Activated naive CD8-positive, alpha-beta T cell treated with anti-CD3 and anti-CD28 coated beads, Interleukin-2, amount 50 U/mL, for 24 hours (primary cell): ENCODE results near the gene FAM78B.

Experiments
- ATAC-seq: fragments of 150-1000 bp; cut with Tn5 transposase; one replicate; pipeline ENCODE4 v1.10.0; 2021
- DNase-seq: peaks from one replicate; pipeline ENCODE4 v3.0.0; 2021
- H3K27ac Mint-ChIP-seq: one replicate; pipeline ENCODE4 v1.8.0; 2021; ENCODE audit warnings: mild to moderate bottlenecking, mixed read lengths
- H3K27me3 Mint-ChIP-seq: one replicate; pipeline ENCODE4 v1.8.0; 2021; ENCODE audit warnings: mixed read lengths
- H3K36me3 Mint-ChIP-seq: one replicate; pipeline ENCODE4 v1.8.0; 2021; ENCODE audit warnings: low read depth, mixed read lengths
- H3K4me1 Mint-ChIP-seq: one replicate; pipeline ENCODE4 v1.8.0; 2021; ENCODE audit warnings: mixed read lengths
- H3K4me3 Mint-ChIP-seq: one replicate; pipeline ENCODE4 v1.8.0; 2021; ENCODE audit warnings: mild to moderate bottlenecking, moderate library complexity, mixed read lengths
- H3K9me3 Mint-ChIP-seq: one replicate; pipeline ENCODE4 v1.8.0; 2021; ENCODE audit warnings: mixed read lengths

The FAM78B gene

GRCh38 chr1:166166698-166167571 lies at the start of gene FAM78B:
Gene FAM78B (minus strand): TSS chr1:166167001. CDS start chr1:166166248, 753 bp downstream.
- H3K4me3 Mint-ChIP-seq = peak within 1 kb of the TSS; percentile 73
- H3K27me3 Mint-ChIP-seq = peaks cover 45% of the 10 kb centered on the region
- DNase-seq (peak; percentile 58), ATAC-seq (peak; percentile 26)
- no peak within 1 kb of the TSS for H3K27ac Mint-ChIP-seq
- H3K9me3 Mint-ChIP-seq = no peaks in the 10 kb centered on the region
- H3K36me3 Mint-ChIP-seq = no peaks in the 10 kb centered on the region
- peaks cover 44% of the 10 kb centered on the region for H3K4me1 Mint-ChIP-seq

GRCh38 chr1:166202546-166202945 lies 35.7 kb upstream of the FAM78B start:
- DNase-seq (no peak), ATAC-seq (no peak)
- Mint-ChIP-seq H3K36me3 (no peaks in the 10 kb centered on the region), H3K4me3 (no peak overlapping the region), H3K27ac (no peak overlapping the region), H3K9me3 (no peaks in the 10 kb centered on the region), H3K4me1 (no peaks in the 10 kb centered on the region), H3K27me3 (peaks cover 4% of the 10 kb centered on the region)

GRCh38 chr1:166200743-166201142 lies 33.9 kb upstream of the FAM78B start:
- no peaks in the 10 kb centered on the region for H3K4me1 Mint-ChIP-seq
- peaks cover 6% of the 10 kb centered on the region for H3K27me3 Mint-ChIP-seq
- no peak for DNase-seq
- H3K4me3 Mint-ChIP-seq = no peak overlapping the region
- no peaks in the 10 kb centered on the region for H3K36me3 Mint-ChIP-seq
- H3K9me3 Mint-ChIP-seq = no peaks in the 10 kb centered on the region
- no peak overlapping the region for H3K27ac Mint-ChIP-seq
- ATAC-seq = no peak

- DNase-seq (no peak), ATAC-seq (no peak)
- Mint-ChIP-seq H3K9me3 (no peaks in the 10 kb centered on the region), H3K27ac (no peak overlapping the region), H3K4me1 (no peaks in the 10 kb centered on the region), H3K36me3 (no peaks in the 10 kb centered on the region), H3K4me3 (no peak overlapping the region), H3K27me3 (peaks cover 6% of the 10 kb centered on the region)
These were observed 30.8 kb upstream of the FAM78B start for GRCh38 chr1:166197597-166197996.

GRCh38 chr1:166197141-166197540 lies 30.3 kb upstream of the FAM78B start:
- ATAC-seq = no peak
- H3K27ac Mint-ChIP-seq = no peak overlapping the region
- no peaks in the 10 kb centered on the region for H3K4me1 Mint-ChIP-seq
- peaks cover 6% of the 10 kb centered on the region for H3K27me3 Mint-ChIP-seq
- H3K9me3 Mint-ChIP-seq = no peaks in the 10 kb centered on the region
- no peak for DNase-seq
- H3K4me3 Mint-ChIP-seq = no peak overlapping the region
- no peaks in the 10 kb centered on the region for H3K36me3 Mint-ChIP-seq

GRCh38 chr1:166193057-166193698 lies 26.4 kb upstream of the FAM78B start:
- no peaks in the 10 kb centered on the region for H3K9me3 Mint-ChIP-seq
- ATAC-seq (no peak), DNase-seq (no peak)
- H3K36me3 Mint-ChIP-seq = no peaks in the 10 kb centered on the region
- no peak overlapping the region for H3K27ac Mint-ChIP-seq
- H3K27me3 Mint-ChIP-seq = peaks cover 4% of the 10 kb centered on the region
- no peak overlapping the region for H3K4me3 Mint-ChIP-seq
- H3K4me1 Mint-ChIP-seq = no peaks in the 10 kb centered on the region

- ATAC-seq (no peak), DNase-seq (no peak)
- Mint-ChIP-seq H3K4me1 (no peaks in the 10 kb centered on the region), H3K27me3 (peaks cover 4% of the 10 kb centered on the region), H3K36me3 (no peaks in the 10 kb centered on the region), H3K9me3 (no peaks in the 10 kb centered on the region), H3K27ac (no peak overlapping the region), H3K4me3 (no peak overlapping the region)
These were observed 23.6 kb upstream of the FAM78B start for GRCh38 chr1:166190400-166190799.

- no peaks in the 10 kb centered on the region for H3K9me3 Mint-ChIP-seq
- ATAC-seq = peak; percentile 10
- H3K27me3 Mint-ChIP-seq = peaks cover 8% of the 10 kb centered on the region
- no peak overlapping the region for H3K27ac Mint-ChIP-seq
- no peaks in the 10 kb centered on the region for H3K36me3 Mint-ChIP-seq
- H3K4me3 Mint-ChIP-seq = no peak overlapping the region
- H3K4me1 Mint-ChIP-seq = no peaks in the 10 kb centered on the region
- DNase-seq = no peak
These were observed 22.3 kb upstream of the FAM78B start for GRCh38 chr1:166189126-166189525.

- Mint-ChIP-seq H3K27ac (no peak overlapping the region), H3K4me1 (no peaks in the 10 kb centered on the region), H3K36me3 (no peaks in the 10 kb centered on the region), H3K9me3 (no peaks in the 10 kb centered on the region), H3K27me3 (peaks cover 13% of the 10 kb centered on the region), H3K4me3 (no peak overlapping the region)
- ATAC-seq (no peak), DNase-seq (no peak)
These were observed 18.7 kb upstream of the FAM78B start for GRCh38 chr1:166185526-166185925.

GRCh38 chr1:166184897-166185296 lies 18.1 kb upstream of the FAM78B start:
- H3K4me3 Mint-ChIP-seq = no peak overlapping the region
- H3K36me3 Mint-ChIP-seq = no peaks in the 10 kb centered on the region
- no peaks in the 10 kb centered on the region for H3K9me3 Mint-ChIP-seq
- H3K4me1 Mint-ChIP-seq = no peaks in the 10 kb centered on the region
- H3K27ac Mint-ChIP-seq = no peak overlapping the region
- no peak for ATAC-seq
- H3K27me3 Mint-ChIP-seq = peaks cover 13% of the 10 kb centered on the region
- DNase-seq = no peak

GRCh38 chr1:166184012-166184411 lies 17.2 kb upstream of the FAM78B start:
- H3K4me3 Mint-ChIP-seq = no peak overlapping the region
- H3K36me3 Mint-ChIP-seq = no peaks in the 10 kb centered on the region
- ATAC-seq (no peak), DNase-seq (no peak)
- no peaks in the 10 kb centered on the region for H3K4me1 Mint-ChIP-seq
- no peaks in the 10 kb centered on the region for H3K9me3 Mint-ChIP-seq
- H3K27me3 Mint-ChIP-seq = peaks cover 13% of the 10 kb centered on the region
- no peak overlapping the region for H3K27ac Mint-ChIP-seq

GRCh38 chr1:166182281-166182680 lies 15.5 kb upstream of the FAM78B start:
- Mint-ChIP-seq H3K36me3 (no peaks in the 10 kb centered on the region), H3K4me3 (no peak overlapping the region), H3K9me3 (no peaks in the 10 kb centered on the region), H3K27ac (no peak overlapping the region), H3K4me1 (no peaks in the 10 kb centered on the region), H3K27me3 (peaks cover 14% of the 10 kb centered on the region)
- no peak for ATAC-seq
- no peak for DNase-seq

GRCh38 chr1:166176416-166176815 lies 9.6 kb upstream of the FAM78B start:
- Mint-ChIP-seq H3K27me3 (peaks cover 11% of the 10 kb centered on the region), H3K9me3 (no peaks in the 10 kb centered on the region), H3K27ac (peak overlapping the region; percentile 49), H3K4me3 (no peak overlapping the region), H3K36me3 (no peaks in the 10 kb centered on the region), H3K4me1 (peaks cover 6% of the 10 kb centered on the region)
- ATAC-seq = peak; percentile 81
- no peak for DNase-seq

GRCh38 chr1:166175032-166175431 lies 8.2 kb upstream of the FAM78B start:
- Mint-ChIP-seq H3K27ac (no peak overlapping the region), H3K4me3 (no peak overlapping the region), H3K27me3 (peaks cover 11% of the 10 kb centered on the region), H3K9me3 (no peaks in the 10 kb centered on the region), H3K4me1 (peaks cover 18% of the 10 kb centered on the region), H3K36me3 (no peaks in the 10 kb centered on the region)
- ATAC-seq (no peak), DNase-seq (no peak)

- ATAC-seq (no peak), DNase-seq (no peak)
- Mint-ChIP-seq H3K4me3 (no peak overlapping the region), H3K27ac (no peak overlapping the region), H3K27me3 (peaks cover 15% of the 10 kb centered on the region), H3K9me3 (no peaks in the 10 kb centered on the region), H3K36me3 (no peaks in the 10 kb centered on the region), H3K4me1 (peaks cover 24% of the 10 kb centered on the region)
These were observed 7.3 kb upstream of the FAM78B start for GRCh38 chr1:166174108-166174507.
